Ovary (tissue), 9 donors: ENCODE results near the gene MYH9. TPM values are rescaled to one million over a fixed set of nuclear protein-coding genes. Genes with fewer than 3 reads are reported as not detected.
A peak's percentile ranks its signal among the peaks of the same experiment; 100 is the strongest.

Experiments used
- DNase-seq, 5 donors: peaks; one replicate each; pipeline ENCODE4 v3.0.0-alpha.2; 2019 to 2020
- H3K27ac ChIP-seq, 2 donors: fragments of 200-600 bp; one replicate each; pipeline versions ENCODE4 v1.5.1 to v1.8.0; 2019 to 2022
- H3K27me3 ChIP-seq: fragments of 200-600 bp; one replicate; pipeline ENCODE4 v1.8.0; 2022
- H3K36me3 ChIP-seq: fragments of 200-600 bp; sonication (generic); one replicate; pipeline ENCODE4 v1.5.1; 2019
- H3K4me1 ChIP-seq: one replicate; pipeline ENCODE4 v1.8.1; 2013; ENCODE audit warnings: mild to moderate bottlenecking, moderate library complexity; ENCODE audit not compliant: insufficient read depth
- H3K4me3 ChIP-seq: fragments of 200-600 bp; sonication (generic); one replicate; pipeline ENCODE4 v1.5.1; 2017
- H3K9me3 ChIP-seq, 2 donors: fragments of 200-600 bp in 1 of 2; sonication (generic) in 1 of 2; one replicate each; pipeline versions ENCODE4 v1.5.1 to v1.8.1; 2013 to 2019; ENCODE audit warnings: mild to moderate bottlenecking in 1 of 2, moderate library complexity in 1 of 2
- CTCF ChIP-seq, 3 donors: fragments of 450-650 bp in 2 of 3; fragments of 200-600 bp in 1 of 3; IDR thresholded peaks; one replicate each; pipeline versions ENCODE4 v1.5.1 to v1.8.0; 2016 to 2022; ENCODE audit warnings: antibody characterized with exemption in 3 of 3, mild to moderate bottlenecking in 1 of 3
- EP300 ChIP-seq: sonication (generic); formaldehyde crosslinking; IDR thresholded peaks from one replicate; pipeline ENCODE4 v1.6.1; 2017; ENCODE audit warnings: antibody characterized with exemption
- POLR2A ChIP-seq: fragments of 450-650 bp; IDR thresholded peaks from one replicate; pipeline ENCODE4 v1.6.1; 2017; ENCODE audit warnings: antibody characterized with exemption, mild to moderate bottlenecking, moderate library complexity
- WGBS, 3 donors: extraction: QIAGEN DNeasy Blood & Tissue Kit in 1 of 3; methylation state at CpG; one replicate each; pipeline versions ENCODE4 v1.1.5 to v1.1.7; 2013 to 2017; 5-methylcytosine and 5-hydroxymethylcytosine counted together
- intact Hi-C, 4 donors: fragments of 100-400 bp; cut with DNase I; formaldehyde crosslinking; loops; one replicate each; pipeline versions ENCODE4 v1.11.0 to v1.15.1; 2022 to 2023
- polyA plus RNA-seq, 2 donors: library from polyadenylated mRNA; stranded (reverse); fragments of 200-250 nt in 1 of 2; fragments of 350-450 nt in 1 of 2; fragmentation: Illumina TruSeq in 1 of 2; extraction: RNeasy Lipid Tissue Mini Kit (QIAGEN cat#74804) in 1 of 2; gene quantifications; one replicate each; pipeline ENCODE4 v1.2.3, GENCODE V29; 2013 to 2014
- total RNA-seq, 7 donors: library from RNA; depleted of rRNA in 2 of 7; stranded (reverse); fragments of >200 nt in 2 of 7; fragmentation: NEBNext Ultra II Directional in 3 of 7; extraction: Animal tissue kit (Norgen Biotek cat#: 25700) in 3 of 7; gene quantifications; one replicate each; pipeline versions ENCODE4 v1.1.0 to v1.2.4, GENCODE V29; 2016 to 2023
- donor health status: DM: no; HTN: no; CAD: no; lungs with moderate emphysema.
- donor health status: DM: no; HTN: no; CAD: no.
- donor health status: Bipolar disorder and iron deficiency.
- donor health status: DM: yes; HTN: yes; CAD: no.
- donor health status: DM: no; HTN: no; CAD: no.
- donor health status: DM: yes; HTN: yes; CAD: no.

Gene MYH9
- total and polyA plus RNA-seq, 9 donors: 128 to 530 (median 348) TPM

- no peaks in the 10 kb centered on the region for H3K27me3 ChIP-seq
- H3K4me1 ChIP-seq: peaks cover 36% of the 10 kb centered on the region
- WGBS, 3 donors: 83 to 85% (median 84%) methylated on average over 25 of the region's 25 CpGs
- TF ChIP-seq CTCF (IDR thresholded peaks at IDR 0.05) (no peak), EP300 (no peak), POLR2A (no peak)
- H3K4me3 ChIP-seq: no peak overlapping the region
- no peaks in the 10 kb centered on the region for H3K36me3 ChIP-seq
- H3K9me3 ChIP-seq: no peaks in the 10 kb centered on the region
- DNase-seq: no peak
- H3K27ac ChIP-seq: no peak overlapping the region
- intact Hi-C loops: loop anchor here in 2 of 4 donors (2.0 to 5.0 kb wide), 2 partner anchors 33 to 37 kb away; no protein-coding TSS in a partner anchor
Observed at GRCh38 chr22:36334081-36334820, 53.5 kb downstream of the MYH9 start.

DNA sequence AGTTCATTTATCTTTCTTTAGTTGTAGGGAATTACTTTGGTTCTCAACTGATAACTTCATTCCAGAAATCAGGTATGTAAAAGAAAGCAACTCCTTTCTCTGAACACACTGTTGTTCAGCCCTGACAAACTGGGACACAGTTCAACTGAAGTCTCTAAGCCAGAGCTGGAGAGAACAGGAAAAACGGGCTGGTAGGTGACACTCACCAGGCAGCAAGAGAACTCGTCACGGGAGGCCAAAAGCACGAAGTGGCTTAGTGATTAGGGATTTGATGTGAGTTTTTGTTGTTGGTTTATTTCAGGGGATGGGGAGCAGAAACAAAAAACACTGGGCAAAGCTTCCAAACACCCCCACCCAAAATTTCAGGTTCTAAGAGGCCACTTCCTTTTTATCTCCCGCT lies 54.1 kb downstream of the MYH9 start:
- no peaks in the 10 kb centered on the region for H3K27me3 ChIP-seq
- peaks cover 42% of the 10 kb centered on the region for H3K4me1 ChIP-seq
- intact Hi-C loops: loop anchor here in 2 of 4 donors (2.0 to 5.0 kb wide), 3 partner anchors 19 to 37 kb away; no protein-coding TSS in a partner anchor
- H3K27ac ChIP-seq: no peak overlapping the region
- no peaks in the 10 kb centered on the region for H3K36me3 ChIP-seq
- H3K4me3 ChIP-seq: no peak overlapping the region
- DNase-seq: no peak
- TF ChIP-seq POLR2A (no peak), CTCF (IDR thresholded peaks at IDR 0.05) (no peak), EP300 (no peak)
- no peaks in the 10 kb centered on the region for H3K9me3 ChIP-seq
- 73 to 82% (median 78%) methylated on average over 5 of the region's 5 CpGs for WGBS, 3 donors

DNA sequence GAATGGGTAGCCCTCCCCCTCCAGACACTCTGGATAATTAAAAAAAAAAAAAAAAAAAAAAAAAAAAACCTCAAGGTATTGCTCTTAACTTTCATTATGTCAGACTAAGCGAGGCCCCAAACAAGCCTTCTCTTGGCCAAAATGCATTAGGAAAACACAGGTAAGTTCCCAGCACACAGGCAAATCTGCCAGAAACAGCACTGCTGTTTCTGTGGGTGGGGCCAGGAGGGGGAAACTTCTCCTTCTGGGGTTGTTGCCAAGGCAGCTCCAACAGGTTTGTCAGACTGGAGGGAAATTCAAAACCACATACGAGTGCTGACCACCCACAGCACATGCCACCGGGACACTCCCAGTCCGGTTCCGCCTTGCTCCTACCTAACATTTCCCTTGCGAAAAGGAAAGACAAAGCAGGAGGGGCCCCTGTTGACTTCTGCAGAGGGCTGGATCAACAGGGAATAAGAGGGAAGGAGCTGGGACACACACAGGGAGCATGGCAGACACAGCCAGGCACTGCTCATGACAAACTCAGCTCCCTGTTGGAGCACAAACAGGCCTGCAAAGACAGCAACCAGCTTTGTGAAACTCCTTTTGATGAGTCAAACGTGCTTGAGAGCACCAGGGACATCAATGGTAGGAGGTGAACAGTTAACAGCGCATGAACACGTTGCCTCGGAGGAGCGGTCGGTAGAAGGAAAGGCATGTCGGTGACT lies 55.0 kb downstream of the MYH9 start:
- H3K9me3 ChIP-seq: no peaks in the 10 kb centered on the region
- no peak overlapping the region for H3K4me3 ChIP-seq
- H3K4me1 ChIP-seq: peaks cover 49% of the 10 kb centered on the region
- H3K27ac ChIP-seq: peak overlapping the region; percentile 47 to 75
- DNase-seq: no peak
- intact Hi-C loops: loop anchor here in 1 of 4 donors (2.0 to 5.0 kb wide), 2 partner anchors 20 to 35 kb away; no protein-coding TSS in a partner anchor
- 55 to 63% (median 55%) methylated on average over 13 of the region's 13 CpGs for WGBS, 3 donors
- no peaks in the 10 kb centered on the region for H3K27me3 ChIP-seq
- no peaks in the 10 kb centered on the region for H3K36me3 ChIP-seq
- TF ChIP-seq POLR2A (no peak), CTCF (IDR thresholded peaks at IDR 0.05) (no peak), EP300 (no peak)

GRCh38 chr22:36331912-36332622 lies 55.7 kb downstream of the MYH9 start:
- H3K4me3 ChIP-seq: no peak overlapping the region
- intact Hi-C loops: loop anchor here in 1 of 4 donors (2.0 to 5.0 kb wide), 2 partner anchors 21 to 35 kb away; no protein-coding TSS in a partner anchor
- TF ChIP-seq POLR2A: no peak
- TF ChIP-seq CTCF (IDR thresholded peaks at IDR 0.05): no peak
- TF ChIP-seq EP300: no peak
- H3K27me3 ChIP-seq: no peaks in the 10 kb centered on the region
- H3K27ac ChIP-seq: peak overlapping the region; percentile 47 to 75
- peak; percentile 54 to 80 (median 73) for DNase-seq
- H3K36me3 ChIP-seq: no peaks in the 10 kb centered on the region
- H3K4me1 ChIP-seq: peaks cover 53% of the 10 kb centered on the region
- 40 to 46% (median 42%) methylated on average over 15 of the region's 15 CpGs for WGBS, 3 donors
- H3K9me3 ChIP-seq: no peaks in the 10 kb centered on the region
